ENCODE results near the gene LTBP3.

The LTBP3 gene

GRCh38 chr11:65546217-65546958, 11.8 kb downstream of the LTBP3 start:
- H3K27ac ChIP-seq (ENCODE audit: low read depth, low read length), result peak overlapping the region; percentile 75
- no peaks in the 10 kb centered on the region for H3K9me2 ChIP-seq (replicated peaks; ENCODE audit: control insufficient read depth, low read length)
- peak overlapping the region; percentile 53 for H3K4me3 ChIP-seq (ENCODE audit: low read length)
- no peaks in the 10 kb centered on the region for H4K20me1 ChIP-seq (ENCODE audit: control insufficient read depth, insufficient read depth, low read depth, low read length)
- H3K27me3 ChIP-seq (ENCODE audit: control insufficient read depth, low read length), result no peaks in the 10 kb centered on the region
- peaks cover 49% of the 10 kb centered on the region for H3K4me1 ChIP-seq (ENCODE audit: control insufficient read depth, low read length)
- H3K79me2 ChIP-seq (ENCODE audit: control insufficient read depth, low read length), result no peaks in the 10 kb centered on the region
- no peaks in the 10 kb centered on the region for H3K36me3 ChIP-seq (ENCODE audit: control insufficient read depth, low read length)
- H3K9me3 ChIP-seq (ENCODE audit: control insufficient read depth, insufficient read depth, low read length), result no peaks in the 10 kb centered on the region
- H3F3A ChIP-seq (ENCODE audit: control insufficient read depth, insufficient read depth), result peaks cover 16% of the 10 kb centered on the region
- no peak for TF ChIP-seq EZH2phosphoT487 (IDR thresholded peaks at IDR 0.05; ENCODE audit: borderline replicate concordance, low read length)
- TF ChIP-seq, protein P1, sequence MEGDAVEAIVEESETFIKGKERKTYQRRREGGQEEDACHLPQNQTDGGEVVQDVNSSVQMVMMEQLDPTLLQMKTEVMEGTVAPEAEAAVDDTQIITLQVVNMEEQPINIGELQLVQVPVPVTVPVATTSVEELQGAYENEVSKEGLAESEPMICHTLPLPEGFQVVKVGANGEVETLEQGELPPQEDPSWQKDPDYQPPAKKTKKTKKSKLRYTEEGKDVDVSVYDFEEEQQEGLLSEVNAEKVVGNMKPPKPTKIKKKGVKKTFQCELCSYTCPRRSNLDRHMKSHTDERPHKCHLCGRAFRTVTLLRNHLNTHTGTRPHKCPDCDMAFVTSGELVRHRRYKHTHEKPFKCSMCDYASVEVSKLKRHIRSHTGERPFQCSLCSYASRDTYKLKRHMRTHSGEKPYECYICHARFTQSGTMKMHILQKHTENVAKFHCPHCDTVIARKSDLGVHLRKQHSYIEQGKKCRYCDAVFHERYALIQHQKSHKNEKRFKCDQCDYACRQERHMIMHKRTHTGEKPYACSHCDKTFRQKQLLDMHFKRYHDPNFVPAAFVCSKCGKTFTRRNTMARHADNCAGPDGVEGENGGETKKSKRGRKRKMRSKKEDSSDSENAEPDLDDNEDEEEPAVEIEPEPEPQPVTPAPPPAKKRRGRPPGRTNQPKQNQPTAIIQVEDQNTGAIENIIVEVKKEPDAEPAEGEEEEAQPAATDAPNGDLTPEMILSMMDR (IDR thresholded peaks at IDR 0.05; ENCODE audit: low read depth, low read length, poor library complexity, severe bottlenecking), result no peak
- H3K4me2 ChIP-seq (ENCODE audit: low read length), result peak overlapping the region; percentile 66

- Histone ChIP-seq H3K36me3 (ENCODE audit: control insufficient read depth, low read length) (no peaks in the 10 kb centered on the region), H3K79me2 (ENCODE audit: control insufficient read depth, low read length) (no peaks in the 10 kb centered on the region), H3K4me2 (ENCODE audit: low read length) (peak overlapping the region; percentile 66), H3K4me1 (ENCODE audit: control insufficient read depth, low read length) (peaks cover 49% of the 10 kb centered on the region), H3K27me3 (ENCODE audit: control insufficient read depth, low read length) (no peaks in the 10 kb centered on the region), H3K4me3 (ENCODE audit: low read length) (peak overlapping the region; percentile 53), H3K27ac (ENCODE audit: low read depth, low read length) (peak overlapping the region; percentile 75), H4K20me1 (ENCODE audit: control insufficient read depth, insufficient read depth, low read depth, low read length) (no peaks in the 10 kb centered on the region), H3K9me2 (replicated peaks; ENCODE audit: control insufficient read depth, low read length) (no peaks in the 10 kb centered on the region), H3F3A (ENCODE audit: control insufficient read depth, insufficient read depth) (peaks cover 16% of the 10 kb centered on the region), H3K9me3 (ENCODE audit: control insufficient read depth, insufficient read depth, low read length) (no peaks in the 10 kb centered on the region)
- TF ChIP-seq, protein P1 (IDR thresholded peaks at IDR 0.05; ENCODE audit: low read depth, low read length, poor library complexity, severe bottlenecking), result no peak
- TF ChIP-seq EZH2phosphoT487 (IDR thresholded peaks at IDR 0.05; ENCODE audit: borderline replicate concordance, low read length), result no peak
Measured at GRCh38 chr11:65545853-65546216, 12.3 kb downstream of the LTBP3 start.

DNA sequence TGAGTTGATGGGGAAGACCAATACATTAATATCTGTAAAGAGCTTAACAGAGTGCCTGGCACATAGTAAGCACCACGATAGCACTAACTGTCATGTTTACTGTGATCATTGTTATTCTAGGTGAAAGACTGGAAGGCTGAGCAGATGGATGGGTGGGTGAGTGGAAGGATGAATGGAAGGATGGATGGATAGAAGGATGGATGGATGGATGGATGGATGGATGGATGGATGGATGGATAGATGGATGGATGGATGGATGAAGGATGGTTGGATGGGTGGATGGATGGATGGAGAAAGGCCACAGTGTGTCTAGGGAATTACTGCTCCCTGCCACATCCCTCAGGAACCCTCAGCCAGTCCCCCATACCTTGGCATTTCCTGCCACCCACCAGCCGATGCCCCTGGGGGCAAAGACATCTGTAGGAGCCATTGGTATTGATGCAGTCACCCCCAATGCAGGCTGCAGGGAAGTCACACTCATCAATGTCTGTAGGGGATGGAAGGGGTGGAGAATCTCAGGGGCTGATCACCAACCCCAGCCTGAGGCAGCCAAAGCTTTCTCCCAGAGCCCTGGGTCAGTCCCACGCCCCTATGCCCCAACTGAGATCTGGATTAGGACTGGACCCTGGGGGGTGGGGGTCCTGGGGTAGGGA, 15.3 kb downstream of the LTBP3 start:
- Histone ChIP-seq H3K79me2 (ENCODE audit: control insufficient read depth, low read length) (no peaks in the 10 kb centered on the region), H3K27ac (ENCODE audit: low read depth, low read length) (no peak overlapping the region), H3K9me3 (ENCODE audit: control insufficient read depth, insufficient read depth, low read length) (no peaks in the 10 kb centered on the region), H3K36me3 (ENCODE audit: control insufficient read depth, low read length) (peaks cover 6% of the 10 kb centered on the region; the same call in 1 of the 2 replicates), H3K4me1 (ENCODE audit: control insufficient read depth, low read length) (peaks cover 45% of the 10 kb centered on the region), H3K9me2 (replicated peaks; ENCODE audit: control insufficient read depth, low read length) (no peaks in the 10 kb centered on the region), H4K20me1 (ENCODE audit: control insufficient read depth, insufficient read depth, low read depth, low read length) (no peaks in the 10 kb centered on the region), H3K4me2 (ENCODE audit: low read length) (no peak overlapping the region), H3K4me3 (ENCODE audit: low read length) (no peak overlapping the region), H3F3A (ENCODE audit: control insufficient read depth, insufficient read depth) (peaks cover 16% of the 10 kb centered on the region), H3K27me3 (ENCODE audit: control insufficient read depth, low read length) (no peaks in the 10 kb centered on the region)
- no peak for TF ChIP-seq EZH2phosphoT487 (IDR thresholded peaks at IDR 0.05; ENCODE audit: borderline replicate concordance, low read length)
- TF ChIP-seq, protein P1 (IDR thresholded peaks at IDR 0.05; ENCODE audit: low read depth, low read length, poor library complexity, severe bottlenecking), result no peak

Data from DOHH2 (cell line).